EH (cell line): ENCODE data around the gene RNPS1.
A peak's percentile ranks its signal among the peaks of the same experiment; 100 is the strongest.

Source experiments
- DNase-seq: peaks from one replicate; pipeline ENCODE4 v3.0.0-alpha.2; 2015; ENCODE audit warnings: low read depth

RNPS1 gene

GRCh38 chr16:2267913-2268666 lies at the start of gene RNPS1:
TSS of gene RNPS1 (minus strand) at chr16:2268126. CDS start at chr16:2264643, 3,483 bp downstream.
- DNase-seq, result peak; percentile 93

GRCh38 chr16:2317231-2318020 lies 49.5 kb upstream of the RNPS1 start:
- DNase-seq, result no peak

GRCh38 chr16:2308089-2308962 lies 40.4 kb upstream of the RNPS1 start:
- no peak for DNase-seq

- DNase-seq, result no peak
These were observed 31.9 kb upstream of the RNPS1 start for GRCh38 chr16:2299915-2300192.

GRCh38 chr16:2299121-2299914 lies 31.4 kb upstream of the RNPS1 start:
- no peak for DNase-seq

GRCh38 chr16:2298621-2299020 lies 30.7 kb upstream of the RNPS1 start:
- DNase-seq, result no peak

- no peak for DNase-seq
These were observed 29.6 kb upstream of the RNPS1 start for GRCh38 chr16:2297506-2297860.

GRCh38 chr16:2296661-2297505 lies 29.0 kb upstream of the RNPS1 start:
- DNase-seq, result peak; percentile 54

- no peak for DNase-seq
These were observed 27.3 kb upstream of the RNPS1 start for GRCh38 chr16:2295056-2295798.

- DNase-seq, result no peak
These were observed 24.3 kb upstream of the RNPS1 start for GRCh38 chr16:2292221-2292620.

GRCh38 chr16:2289282-2289681 lies 21.4 kb upstream of the RNPS1 start:
- no peak for DNase-seq

- DNase-seq, result no peak
These were observed 20.8 kb upstream of the RNPS1 start for GRCh38 chr16:2288726-2289125.

GRCh38 chr16:2287916-2288547 lies 20.1 kb upstream of the RNPS1 start:
- no peak for DNase-seq

GRCh38 chr16:2286550-2286949 lies 18.6 kb upstream of the RNPS1 start:
- no peak for DNase-seq

GRCh38 chr16:2285731-2286191 lies 17.8 kb upstream of the RNPS1 start:
- no peak for DNase-seq

GRCh38 chr16:2284797-2285576 lies 17.1 kb upstream of the RNPS1 start:
- no peak for DNase-seq

GRCh38 chr16:2284001-2284770 lies 16.3 kb upstream of the RNPS1 start:
- DNase-seq, result no peak
